Spleen (tissue), 11 donors: Measurements from ENCODE around the gene MED25. TPM values are rescaled to one million over a fixed set of nuclear protein-coding genes. Genes with fewer than 3 reads are reported as not detected.
A peak's percentile ranks its signal among the peaks of the same experiment; 100 is the strongest.

Experiments used
- DNase-seq: peaks from one replicate; pipeline ENCODE4 v3.0.0-alpha.2; 2020
- H3K27ac ChIP-seq, 8 donors: fragments of 200-600 bp; sonication (generic) in 7 of 8; 1 replicate in 4 of 8; 2 replicates in 4 of 8; pipeline versions ENCODE4 v1.5.0 to v1.8.0; 2016 to 2021; ENCODE audit warnings: inconsistent platforms in 4 of 8, mild to moderate bottlenecking in 4 of 8, moderate library complexity in 1 of 8
- H3K27me3 ChIP-seq, 7 donors: fragments of 200-600 bp; sonication (generic) in 6 of 7; replicated peaks in 1 of 7; 1 replicate in 4 of 7; 2 replicates in 3 of 7; pipeline versions ENCODE4 v1.5.0 to v1.8.0; 2016 to 2021; ENCODE audit warnings: inconsistent platforms in 3 of 7, mild to moderate bottlenecking in 1 of 7
- H3K36me3 ChIP-seq, 6 donors: fragments of 200-600 bp; sonication (generic) in 5 of 6; 1 replicate in 4 of 6; 2 replicates in 2 of 6; pipeline versions ENCODE4 v1.5.0 to v1.8.0; 2016 to 2021; ENCODE audit warnings: inconsistent platforms in 2 of 6
- H3K4me1 ChIP-seq, 6 donors: fragments of 200-600 bp; sonication (generic) in 5 of 6; 1 replicate in 3 of 6; 2 replicates in 3 of 6; pipeline versions ENCODE4 v1.5.0 to v1.8.0; 2016 to 2021; ENCODE audit warnings: inconsistent platforms in 3 of 6
- H3K4me3 ChIP-seq, 8 donors: fragments of 200-600 bp; sonication (generic) in 7 of 8; 1 replicate in 4 of 8; 2 replicates in 4 of 8; pipeline versions ENCODE4 v1.5.0 to v1.8.0; 2016 to 2021; ENCODE audit warnings: inconsistent platforms in 4 of 8, mild to moderate bottlenecking in 4 of 8, moderate library complexity in 2 of 8
- H3K9me3 ChIP-seq, 8 donors: fragments of 200-600 bp; sonication (generic) in 7 of 8; 1 replicate in 4 of 8; 2 replicates in 4 of 8; pipeline versions ENCODE4 v1.5.0 to v1.8.0; 2016 to 2021; ENCODE audit warnings: inconsistent platforms in 4 of 8
- CTCF ChIP-seq, 11 experiments: fragments of 200-600 bp in 7 of 11; fragments of 450-650 bp in 4 of 11; sonication (generic) in 4 of 11; IDR thresholded peaks in 8 of 11; conservative IDR thresholded peaks in 3 of 11; 1 replicate in 7 of 11; 2 replicates in 4 of 11; pipeline versions ENCODE4 v1.4.0 to v1.8.0; 2016 to 2021; ENCODE audit warnings: antibody characterized with exemption in 11 of 11, inconsistent platforms in 4 of 11, mild to moderate bottlenecking in 1 of 11
- POLR2A ChIP-seq, 3 donors: fragments of 450-650 bp; IDR thresholded peaks; one replicate each; pipeline ENCODE4 v1.5.1; 2017; ENCODE audit warnings: antibody characterized with exemption in 3 of 3, mild to moderate bottlenecking in 1 of 3
- POLR2AphosphoS5 ChIP-seq, 3 donors: sonication (generic); formaldehyde crosslinking; IDR thresholded peaks; one replicate each; pipeline ENCODE4 v1.5.1; 2017; ENCODE audit warnings: antibody characterized with exemption in 3 of 3
- WGBS, 5 donors: extraction: QIAGEN DNeasy Blood & Tissue Kit in 3 of 5; methylation state at CpG; one replicate each; pipeline versions ENCODE4 v1.1.5 to v1.1.7; 2013 to 2018; 5-methylcytosine and 5-hydroxymethylcytosine counted together
- intact Hi-C: fragments of 100-400 bp; cut with DNase I; formaldehyde crosslinking; loops from one replicate; pipeline ENCODE4 v1.15.0; 2023; ENCODE audit warnings: low total_unique reads
- polyA plus RNA-seq, 3 donors: library from polyadenylated mRNA; stranded (reverse); fragments of 200-250 nt; gene quantifications; one replicate each; pipeline ENCODE4 v1.2.1, GENCODE V29; 2013
- total RNA-seq, 7 donors: library from RNA; depleted of rRNA in 3 of 7; stranded (reverse); fragments of >200 nt in 3 of 7; fragmentation: NEBNext Ultra II Directional in 4 of 7; extraction: Animal tissue kit (Norgen Biotek cat#: 25700) in 4 of 7; gene quantifications; one replicate each; pipeline versions ENCODE4 v1.1.0 to v1.2.1, GENCODE V29; 2016 to 2021
- donor health status: healthy with polysubstance abuse.
- donor health status: DM: no; HTN: no; CAD: no; lungs with moderate emphysema.
- donor health status: DM: no; HTN: no; CAD: no.
- donor health status: Bipolar disorder and iron deficiency.
- donor health status: healthy.
- donor health status: DM: no; HTN: no; CAD: no.
- donor health status: DM: yes; HTN: yes; CAD: no.

MED25 gene
- total and polyA plus RNA-seq, 10 donors, result 26.6 to 61.0 (median 44.9) TPM

- H3K36me3 ChIP-seq, result peaks cover 0 to 46% (median 5%) of the 10 kb centered on the region in 6 donors
- H3K4me1 ChIP-seq, result peaks cover 39 to 89% (median 58%) of the 10 kb centered on the region in 6 donors
- peak in 6 of 11 experiments; percentile 5 to 48 (median 39) for TF ChIP-seq CTCF (IDR thresholded peaks at IDR 0.05 in 8 of 11, conservative IDR thresholded peaks at IDR 0.05 in 3 of 11)
- peak in 2 of 3 donors; percentile 21 to 57 for TF ChIP-seq POLR2A (IDR thresholded peaks at IDR 0.05)
- peak; percentile 94 to 96 (median 96) for TF ChIP-seq POLR2AphosphoS5 (IDR thresholded peaks at IDR 0.05)
- 0 to 3% (median 1%) methylated on average over 25 to 67 of the region's 67 CpGs for WGBS, 5 donors
- H3K27me3 ChIP-seq, result no peaks in the 10 kb centered on the region
- peak overlapping the region; percentile 48 to 93 (median 56) for H3K4me3 ChIP-seq
- intact Hi-C loops, result no loop called here
- peak; percentile 96 for DNase-seq
- peak overlapping the region; percentile 90 to 98 (median 95) for H3K27ac ChIP-seq
- no peaks in the 10 kb centered on the region for H3K9me3 ChIP-seq
Observed at GRCh38 chr19:49869484-49870308, 51.6 kb downstream of the MED25 start.

- no peak for DNase-seq
- no peaks in the 10 kb centered on the region for H3K9me3 ChIP-seq
- intact Hi-C loops, result no loop called here
- peaks cover 0 to 41% (median 1%) of the 10 kb centered on the region in 6 donors for H3K36me3 ChIP-seq
- H3K27me3 ChIP-seq, result no peaks in the 10 kb centered on the region
- H3K4me3 ChIP-seq, result peak overlapping the region; percentile 48 to 93 (median 56)
- TF ChIP-seq POLR2A (IDR thresholded peaks at IDR 0.05) (no peak), POLR2AphosphoS5 (IDR thresholded peaks at IDR 0.05) (peak in 1 of 3 donors; percentile 5), CTCF (IDR thresholded peaks at IDR 0.05 in 8 of 11, conservative IDR thresholded peaks at IDR 0.05 in 3 of 11) (no peak)
- peaks cover 32 to 89% (median 57%) of the 10 kb centered on the region in 6 donors for H3K4me1 ChIP-seq
- H3K27ac ChIP-seq, result peak overlapping the region; percentile 90 to 98 (median 95)
- 67 to 90% (median 85%) methylated on average over 7 to 15 of the region's 15 CpGs for WGBS, 5 donors
Observed at GRCh38 chr19:49870309-49870901, 52.3 kb downstream of the MED25 start.

GRCh38 chr19:49871349-49871985 is 53.4 kb downstream of the MED25 start:
- Histone ChIP-seq H3K4me3 (no peak overlapping the region), H3K27me3 (no peaks in the 10 kb centered on the region), H3K36me3 (peaks cover 0 to 41% (median 1%) of the 10 kb centered on the region in 6 donors), H3K9me3 (no peaks in the 10 kb centered on the region), H3K27ac (peak overlapping the region in 3 of 8 donors; percentile 95 to 98 (median 97)), H3K4me1 (peaks cover 23 to 85% (median 53%) of the 10 kb centered on the region in 6 donors)
- DNase-seq, result no peak
- WGBS, 5 donors, result 82 to 96% (median 92%) methylated on average over 11 to 17 of the region's 17 CpGs
- TF ChIP-seq POLR2A (IDR thresholded peaks at IDR 0.05), result no peak
- TF ChIP-seq CTCF (IDR thresholded peaks at IDR 0.05 in 8 of 11, conservative IDR thresholded peaks at IDR 0.05 in 3 of 11), result no peak
- no peak for TF ChIP-seq POLR2AphosphoS5 (IDR thresholded peaks at IDR 0.05)
- intact Hi-C loops, result no loop called here
